ENCODE data around the gene INTS14. TPM values are rescaled to one million over a fixed set of nuclear protein-coding genes. Genes with fewer than 3 reads are reported as not detected.

Gene INTS14
- total RNA-seq, 2 donors from 2014 or later: 26.0 to 28.3 TPM

GRCh38 chr15:65612616-65612946, 1.6 kb upstream of the INTS14 start:
- no peaks in the 10 kb centered on the region for H3K9me3 ChIP-seq
- ATAC-seq (no peak), DNase-seq (no peak)
- WGBS, 2 donors: 16 to 41% methylated on average over 2 of the region's 2 CpGs
- H3K27ac ChIP-seq: peak overlapping the region in 2 of 4 donors; percentile 90
- TF ChIP-seq CTCF (IDR thresholded peaks at IDR 0.05): no peak
- no peak for TF ChIP-seq POLR2A (IDR thresholded peaks at IDR 0.05)
- intact Hi-C loops (cut with DNase I): no loop called here
- H3K4me3 ChIP-seq: no peak overlapping the region
- peaks cover 25% of the 10 kb centered on the region for H3K4me1 ChIP-seq
- H3K27me3 ChIP-seq: no peaks in the 10 kb centered on the region
- H3K36me3 ChIP-seq (replicated peaks in 1 of 2; ENCODE audit: insufficient read depth in 1 of 2, low read depth in 2 of 2): no peaks in the 10 kb centered on the region

- WGBS, 2 donors: 74 to 88% methylated on average over 4 to 5 of the region's 5 CpGs
These were observed 1.1 kb upstream of the INTS14 start for GRCh38 chr15:65611888-65612615.

GRCh38 chr15:65603559-65603958, 7.4 kb downstream of the INTS14 start:
- H3K27ac ChIP-seq: no peak overlapping the region
- no peaks in the 10 kb centered on the region for H3K27me3 ChIP-seq
- H3K9me3 ChIP-seq: no peaks in the 10 kb centered on the region
- no peak overlapping the region for H3K4me3 ChIP-seq
- DNase-seq: no peak
- TF ChIP-seq POLR2A (IDR thresholded peaks at IDR 0.05): no peak
- TF ChIP-seq CTCF (IDR thresholded peaks at IDR 0.05): no peak
- intact Hi-C loops (cut with DNase I): no loop called here
- H3K36me3 ChIP-seq (replicated peaks in 1 of 2; ENCODE audit: insufficient read depth in 1 of 2, low read depth in 2 of 2): peaks cover 0 to 1% of the 10 kb centered on the region in 2 donors
- H3K4me1 ChIP-seq: no peaks in the 10 kb centered on the region
- 100% methylated on average over 1 of the region's 1 CpG for WGBS, 2 donors
- no peak for ATAC-seq

More at GRCh38 chr15:65611888-65612615, 1.1 kb upstream of the INTS14 start:
- H3K4me1 ChIP-seq: peaks cover 25% of the 10 kb centered on the region
- H3K36me3 ChIP-seq (replicated peaks in 1 of 2; ENCODE audit: insufficient read depth in 1 of 2, low read depth in 2 of 2): no peaks in the 10 kb centered on the region
- peak overlapping the region; percentile 74 to 93 (median 90) for H3K27ac ChIP-seq
- TF ChIP-seq CTCF (IDR thresholded peaks at IDR 0.05) (no peak), POLR2A (IDR thresholded peaks at IDR 0.05) (no peak)
- ATAC-seq: no peak
- H3K9me3 ChIP-seq: no peaks in the 10 kb centered on the region
- intact Hi-C loops (cut with DNase I): no loop called here
- DNase-seq: no peak
- H3K27me3 ChIP-seq: no peaks in the 10 kb centered on the region
- H3K4me3 ChIP-seq: no peak overlapping the region

GRCh38 chr15:65603134-65603533, 7.8 kb downstream of the INTS14 start:
- ATAC-seq (no peak), DNase-seq (no peak)
- 71 to 79% methylated on average over 2 of the region's 2 CpGs for WGBS, 2 donors
- Histone ChIP-seq H3K4me1 (no peaks in the 10 kb centered on the region), H3K9me3 (no peaks in the 10 kb centered on the region), H3K27me3 (no peaks in the 10 kb centered on the region), H3K36me3 (replicated peaks in 1 of 2; ENCODE audit: insufficient read depth in 1 of 2, low read depth in 2 of 2) (peaks cover 0 to 3% of the 10 kb centered on the region in 2 donors), H3K4me3 (no peak overlapping the region), H3K27ac (no peak overlapping the region)
- TF ChIP-seq POLR2A (IDR thresholded peaks at IDR 0.05): no peak
- no peak for TF ChIP-seq CTCF (IDR thresholded peaks at IDR 0.05)
- intact Hi-C loops (cut with DNase I): no loop called here

GRCh38 chr15:65599677-65600076, 11.3 kb downstream of the INTS14 start:
- intact Hi-C loops (cut with DNase I): no loop called here
- Histone ChIP-seq H3K36me3 (replicated peaks in 1 of 2; ENCODE audit: insufficient read depth in 1 of 2, low read depth in 2 of 2) (peaks cover 0 to 15% of the 10 kb centered on the region in 2 donors), H3K9me3 (no peaks in the 10 kb centered on the region), H3K4me3 (no peak overlapping the region), H3K4me1 (no peaks in the 10 kb centered on the region), H3K27ac (no peak overlapping the region), H3K27me3 (no peaks in the 10 kb centered on the region)
- no peak for ATAC-seq
- no peak for TF ChIP-seq CTCF (IDR thresholded peaks at IDR 0.05)
- no peak for TF ChIP-seq POLR2A (IDR thresholded peaks at IDR 0.05)
- DNase-seq: no peak
- WGBS, 2 donors: 92% methylated on average over 5 of the region's 5 CpGs
